Natural killer cell (primary cell): ENCODE measurements around the gene LRP1B. TPM values are rescaled to one million over a fixed set of nuclear protein-coding genes. Genes with fewer than 3 reads are reported as not detected.

Experiments used
- ATAC-seq, 3 donors: fragments of 150-1000 bp in 2 of 3; fragments of 200-7000 bp in 1 of 3; cut with Tn5 transposase; 1 replicate in 1 of 3; 2 replicates in 2 of 3; pipeline ENCODE4 v1.10.0; 2021; ENCODE audit warnings: mild to moderate bottlenecking in 2 of 3, moderate library complexity in 2 of 3
- DNase-seq, 2 donors: peaks; one replicate each; pipeline versions ENCODE4 v3.0.0 to v3.0.0-alpha.2; 2013 to 2021; ENCODE audit warnings: mixed read lengths in 1 of 2
- H3K27ac ChIP-seq: one replicate; pipeline ENCODE4 v1.5.1; 2013; ENCODE audit warnings: mild to moderate bottlenecking, low read length
- H3K27me3 ChIP-seq: one replicate; pipeline ENCODE4 v1.6.1; 2013; ENCODE audit warnings: low read length; ENCODE audit not compliant: control insufficient read depth, insufficient read depth
- H3K36me3 ChIP-seq: one replicate; pipeline ENCODE4 v1.6.1; 2013; ENCODE audit warnings: low read length; ENCODE audit not compliant: control insufficient read depth, insufficient read depth
- H3K4me1 ChIP-seq: one replicate; pipeline ENCODE4 v1.6.1; 2013; ENCODE audit warnings: low read length; ENCODE audit not compliant: control insufficient read depth, insufficient read depth
- H3K4me3 ChIP-seq: one replicate; pipeline ENCODE4 v1.5.1; 2013; ENCODE audit warnings: low read length
- H3K9me3 ChIP-seq: one replicate; pipeline ENCODE4 v1.6.1; 2013; ENCODE audit warnings: low read length; ENCODE audit not compliant: control insufficient read depth, insufficient read depth
- H3K27ac Mint-ChIP-seq, 2 donors: one replicate each; pipeline ENCODE4 v1.8.0; 2022; ENCODE audit warnings: mild to moderate bottlenecking in 2 of 2, mixed read lengths in 2 of 2, moderate library complexity in 1 of 2
- H3K27me3 Mint-ChIP-seq, 2 donors: one replicate each; pipeline ENCODE4 v1.8.0; 2022; ENCODE audit warnings: low read depth in 2 of 2, mixed read lengths in 2 of 2
- H3K36me3 Mint-ChIP-seq: one replicate; pipeline ENCODE4 v1.8.0; 2022; ENCODE audit warnings: mixed read lengths
- H3K4me1 Mint-ChIP-seq, 2 donors: one replicate each; pipeline ENCODE4 v1.8.0; 2022; ENCODE audit warnings: mixed read lengths in 2 of 2
- H3K4me3 Mint-ChIP-seq: one replicate; pipeline ENCODE4 v1.8.0; 2022; ENCODE audit warnings: mild to moderate bottlenecking, moderate library complexity, mixed read lengths
- H3K9me3 Mint-ChIP-seq, 2 donors: one replicate each; pipeline ENCODE4 v1.8.0; 2022; ENCODE audit warnings: mixed read lengths in 2 of 2
- WGBS: methylation state at CpG from one replicate; pipeline ENCODE4 v1.1.7; 2013; ENCODE audit warnings: missing lambda C conversion rate; ENCODE audit not compliant: insufficient coverage; 5-methylcytosine and 5-hydroxymethylcytosine counted together
- intact Hi-C: fragments of 100-400 bp; cut with micrococcal nuclease; formaldehyde crosslinking; loops from one replicate; pipeline ENCODE4 v1.14.2; 2022
- total RNA-seq, 4 donors: library from RNA; stranded (reverse); fragments of 120-200 nt in 1 of 4; gene quantifications; one replicate each; pipeline versions ENCODE4 v1.2.3 to v1.2.4, GENCODE V29; 2013 to 2022
- TF ChIP-seq, protein P1 (sequence below): fragments of 200-600 bp; IDR thresholded peaks from one replicate; pipeline ENCODE4 v1.8.0; 2022; ENCODE audit warnings: antibody characterized with exemption

Gene LRP1B
- total RNA-seq, 3 donors from 2014 or later (not counting 1 experiment from before 2014, with no cell fraction given) = 0.05 TPM; not detected in 2

DNA sequence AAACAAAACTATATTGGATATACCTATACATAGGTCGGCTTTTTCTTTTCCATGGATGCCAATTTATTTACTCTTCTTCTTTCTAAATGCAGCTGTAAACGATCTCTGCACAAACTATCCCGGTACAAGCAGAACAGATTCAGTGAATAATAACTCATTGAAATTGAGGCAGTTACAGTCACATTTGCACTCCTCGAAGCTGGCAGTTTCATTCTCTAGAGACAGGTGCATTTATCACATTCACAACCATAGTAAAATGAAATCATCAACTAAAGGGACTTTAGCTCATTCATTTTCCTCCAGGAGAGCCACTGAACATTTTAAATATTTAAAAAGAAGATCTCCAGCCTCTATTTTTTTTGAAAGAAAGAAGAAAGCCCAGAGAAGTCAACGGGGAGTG lies 551.7 kb downstream of the LRP1B start:
- no peak overlapping the region for H3K27ac ChIP-seq
- no peaks in the 10 kb centered on the region for H3K36me3 Mint-ChIP-seq
- H3K4me1 ChIP-seq = no peaks in the 10 kb centered on the region
- H3K9me3 Mint-ChIP-seq = peaks cover 5 to 6% of the 10 kb centered on the region in 2 donors
- ATAC-seq (no peak), DNase-seq (no peak)
- no peaks in the 10 kb centered on the region for H3K27me3 Mint-ChIP-seq
- no peaks in the 10 kb centered on the region for H3K27me3 ChIP-seq
- TF ChIP-seq, protein P1, sequence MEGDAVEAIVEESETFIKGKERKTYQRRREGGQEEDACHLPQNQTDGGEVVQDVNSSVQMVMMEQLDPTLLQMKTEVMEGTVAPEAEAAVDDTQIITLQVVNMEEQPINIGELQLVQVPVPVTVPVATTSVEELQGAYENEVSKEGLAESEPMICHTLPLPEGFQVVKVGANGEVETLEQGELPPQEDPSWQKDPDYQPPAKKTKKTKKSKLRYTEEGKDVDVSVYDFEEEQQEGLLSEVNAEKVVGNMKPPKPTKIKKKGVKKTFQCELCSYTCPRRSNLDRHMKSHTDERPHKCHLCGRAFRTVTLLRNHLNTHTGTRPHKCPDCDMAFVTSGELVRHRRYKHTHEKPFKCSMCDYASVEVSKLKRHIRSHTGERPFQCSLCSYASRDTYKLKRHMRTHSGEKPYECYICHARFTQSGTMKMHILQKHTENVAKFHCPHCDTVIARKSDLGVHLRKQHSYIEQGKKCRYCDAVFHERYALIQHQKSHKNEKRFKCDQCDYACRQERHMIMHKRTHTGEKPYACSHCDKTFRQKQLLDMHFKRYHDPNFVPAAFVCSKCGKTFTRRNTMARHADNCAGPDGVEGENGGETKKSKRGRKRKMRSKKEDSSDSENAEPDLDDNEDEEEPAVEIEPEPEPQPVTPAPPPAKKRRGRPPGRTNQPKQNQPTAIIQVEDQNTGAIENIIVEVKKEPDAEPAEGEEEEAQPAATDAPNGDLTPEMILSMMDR = no peak
- H3K36me3 ChIP-seq = no peaks in the 10 kb centered on the region
- intact Hi-C loops = no loop called here
- 87% methylated on average over 5 of the region's 5 CpGs for WGBS
- H3K4me1 Mint-ChIP-seq = no peaks in the 10 kb centered on the region
- H3K9me3 ChIP-seq = no peaks in the 10 kb centered on the region
- H3K4me3 ChIP-seq = no peak overlapping the region
- H3K4me3 Mint-ChIP-seq = no peak overlapping the region
- no peak overlapping the region for H3K27ac Mint-ChIP-seq

DNA sequence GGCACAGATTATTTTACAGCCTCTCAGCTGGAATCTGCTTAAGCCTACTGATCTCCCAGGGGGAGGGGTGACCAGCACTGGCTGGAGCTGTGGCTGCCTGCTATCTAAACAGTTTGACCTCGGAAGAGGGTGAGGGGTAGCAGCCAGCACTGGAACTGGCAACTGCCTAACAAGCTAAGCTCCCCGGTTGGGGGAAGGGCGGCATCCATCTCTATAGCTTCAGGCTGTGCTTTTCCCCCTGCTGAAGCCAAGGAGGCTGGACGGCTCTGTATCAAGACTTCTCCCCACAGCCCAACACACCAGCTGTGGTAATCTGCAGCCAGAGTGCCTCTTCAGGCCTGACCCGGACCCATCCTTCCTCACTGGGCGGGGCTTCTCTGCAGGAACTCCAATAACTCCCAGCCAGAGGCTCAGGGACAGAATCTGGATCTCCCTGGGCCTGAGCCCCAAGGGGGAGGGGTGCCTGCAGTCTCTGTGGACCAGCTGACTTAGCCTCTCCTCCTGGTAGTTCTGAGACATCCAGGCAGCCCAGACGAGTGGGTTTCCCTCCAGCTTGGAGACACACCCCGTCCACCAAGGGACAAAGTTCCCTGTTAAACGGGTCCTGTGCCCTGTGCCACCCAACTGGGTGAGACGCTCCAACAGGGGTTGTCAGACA lies 560.2 kb downstream of the LRP1B start:
- DNase-seq (no peak), ATAC-seq (no peak)
- Histone ChIP-seq H3K4me1 (no peaks in the 10 kb centered on the region), H3K27me3 (no peaks in the 10 kb centered on the region), H3K36me3 (no peaks in the 10 kb centered on the region), H3K27ac (no peak overlapping the region), H3K9me3 (no peaks in the 10 kb centered on the region), H3K4me3 (no peak overlapping the region)
- Mint-ChIP-seq H3K4me1 (no peaks in the 10 kb centered on the region), H3K36me3 (peaks cover 16% of the 10 kb centered on the region), H3K27ac (no peak overlapping the region), H3K4me3 (no peak overlapping the region), H3K27me3 (no peaks in the 10 kb centered on the region), H3K9me3 (peaks cover 14 to 16% of the 10 kb centered on the region in 2 donors)
- intact Hi-C loops = no loop called here
- TF ChIP-seq, protein P1 = no peak
- WGBS = 87% methylated on average over 10 of the region's 10 CpGs

DNA sequence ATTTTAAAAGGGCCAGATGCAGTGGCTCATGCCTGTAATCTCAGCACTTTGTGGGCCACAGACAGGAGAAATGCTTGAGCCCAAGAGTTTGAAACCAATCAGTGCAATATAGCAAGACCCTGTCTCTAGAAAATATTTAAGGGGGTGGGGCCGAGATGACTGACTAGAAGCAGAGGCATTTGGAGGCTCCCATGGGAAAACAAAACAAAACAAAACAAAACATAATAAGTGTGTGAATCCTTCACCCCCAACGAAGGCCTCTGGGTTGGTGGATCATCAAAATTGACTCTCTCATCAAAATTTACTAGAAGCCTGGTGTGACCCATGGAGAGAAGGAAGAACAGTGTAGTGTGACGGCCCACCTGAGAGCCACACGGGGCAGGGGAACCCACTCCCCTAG lies 560.9 kb downstream of the LRP1B start:
- Mint-ChIP-seq H3K4me3 (no peak overlapping the region), H3K9me3 (peaks cover 14 to 16% of the 10 kb centered on the region in 2 donors), H3K27ac (no peak overlapping the region), H3K27me3 (no peaks in the 10 kb centered on the region), H3K36me3 (peaks cover 16% of the 10 kb centered on the region), H3K4me1 (no peaks in the 10 kb centered on the region)
- DNase-seq (no peak), ATAC-seq (no peak)
- no peaks in the 10 kb centered on the region for H3K36me3 ChIP-seq
- intact Hi-C loops = no loop called here
- TF ChIP-seq, protein P1 = no peak
- H3K4me3 ChIP-seq = no peak overlapping the region
- H3K27me3 ChIP-seq = no peaks in the 10 kb centered on the region
- H3K9me3 ChIP-seq = no peaks in the 10 kb centered on the region
- no peaks in the 10 kb centered on the region for H3K4me1 ChIP-seq
- no peak overlapping the region for H3K27ac ChIP-seq
- WGBS = 85% methylated on average over 2 of the region's 4 CpGs

DNA sequence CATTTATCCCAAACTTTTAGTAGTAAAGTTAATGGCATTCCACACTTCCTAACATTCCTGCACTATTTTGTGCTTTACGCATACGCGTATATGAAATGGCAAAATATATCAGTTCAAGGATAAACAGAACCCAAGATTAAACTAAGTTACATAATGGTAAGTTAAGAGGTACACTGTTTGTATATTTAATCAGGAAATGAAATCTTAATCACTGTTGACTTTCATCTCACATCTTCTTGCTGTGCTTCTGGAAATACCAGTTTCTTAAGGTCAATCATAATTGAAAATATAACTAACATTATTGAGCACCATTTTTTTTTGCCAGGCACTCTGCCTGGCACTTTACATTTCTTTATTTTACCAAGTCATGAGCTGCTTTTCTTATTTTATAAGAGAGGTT lies 565.2 kb downstream of the LRP1B start:
- H3K4me3 Mint-ChIP-seq = no peak overlapping the region
- TF ChIP-seq, protein P1 = no peak
- no peak overlapping the region for H3K4me3 ChIP-seq
- no peak overlapping the region for H3K27ac Mint-ChIP-seq
- no peaks in the 10 kb centered on the region for H3K4me1 Mint-ChIP-seq
- WGBS = 90% methylated on average over 2 of the region's 3 CpGs
- H3K9me3 ChIP-seq = no peaks in the 10 kb centered on the region
- no peaks in the 10 kb centered on the region for H3K36me3 ChIP-seq
- H3K36me3 Mint-ChIP-seq = no peaks in the 10 kb centered on the region
- no peak overlapping the region for H3K27ac ChIP-seq
- H3K27me3 Mint-ChIP-seq = no peaks in the 10 kb centered on the region
- no peaks in the 10 kb centered on the region for H3K4me1 ChIP-seq
- ATAC-seq (no peak), DNase-seq (no peak)
- intact Hi-C loops = no loop called here
- H3K27me3 ChIP-seq = no peaks in the 10 kb centered on the region
- peaks cover 3 to 5% of the 10 kb centered on the region in 2 donors for H3K9me3 Mint-ChIP-seq
